Peyer's patch (tissue), 4 donors: ENCODE results near the gene GADD45GIP1.

ENCODE experiments used
- CTCF ChIP-seq, 6 experiments: fragments of 450-650 bp in 4 of 6; fragments of 200-600 bp in 2 of 6; sonication (generic) in 1 of 6; IDR thresholded peaks; one replicate each; pipeline ENCODE4 v1.5.1; 2017 to 2019; ENCODE audit warnings: antibody characterized with exemption in 6 of 6, mild to moderate bottlenecking in 3 of 6, moderate library complexity in 1 of 6
- POLR2A ChIP-seq, 2 donors: fragments of 450-650 bp; IDR thresholded peaks; one replicate each; pipeline ENCODE4 v1.5.1; 2017; ENCODE audit warnings: antibody characterized with exemption in 2 of 2, mild to moderate bottlenecking in 2 of 2, moderate library complexity in 2 of 2

- TF ChIP-seq CTCF (IDR thresholded peaks at IDR 0.05): no peak
- no peak for TF ChIP-seq POLR2A (IDR thresholded peaks at IDR 0.05)
Observed at GRCh38 chr19:12918253-12918652, 38.8 kb downstream of the GADD45GIP1 start.
